ENCODE measurements around the gene MAPK4.
"Not testable (repeated sequence)": the region's sequence is repeated elsewhere in the genome, so short reads cannot be mapped to it uniquely, and the experiment has no call there.

Gene MAPK4

DNA sequence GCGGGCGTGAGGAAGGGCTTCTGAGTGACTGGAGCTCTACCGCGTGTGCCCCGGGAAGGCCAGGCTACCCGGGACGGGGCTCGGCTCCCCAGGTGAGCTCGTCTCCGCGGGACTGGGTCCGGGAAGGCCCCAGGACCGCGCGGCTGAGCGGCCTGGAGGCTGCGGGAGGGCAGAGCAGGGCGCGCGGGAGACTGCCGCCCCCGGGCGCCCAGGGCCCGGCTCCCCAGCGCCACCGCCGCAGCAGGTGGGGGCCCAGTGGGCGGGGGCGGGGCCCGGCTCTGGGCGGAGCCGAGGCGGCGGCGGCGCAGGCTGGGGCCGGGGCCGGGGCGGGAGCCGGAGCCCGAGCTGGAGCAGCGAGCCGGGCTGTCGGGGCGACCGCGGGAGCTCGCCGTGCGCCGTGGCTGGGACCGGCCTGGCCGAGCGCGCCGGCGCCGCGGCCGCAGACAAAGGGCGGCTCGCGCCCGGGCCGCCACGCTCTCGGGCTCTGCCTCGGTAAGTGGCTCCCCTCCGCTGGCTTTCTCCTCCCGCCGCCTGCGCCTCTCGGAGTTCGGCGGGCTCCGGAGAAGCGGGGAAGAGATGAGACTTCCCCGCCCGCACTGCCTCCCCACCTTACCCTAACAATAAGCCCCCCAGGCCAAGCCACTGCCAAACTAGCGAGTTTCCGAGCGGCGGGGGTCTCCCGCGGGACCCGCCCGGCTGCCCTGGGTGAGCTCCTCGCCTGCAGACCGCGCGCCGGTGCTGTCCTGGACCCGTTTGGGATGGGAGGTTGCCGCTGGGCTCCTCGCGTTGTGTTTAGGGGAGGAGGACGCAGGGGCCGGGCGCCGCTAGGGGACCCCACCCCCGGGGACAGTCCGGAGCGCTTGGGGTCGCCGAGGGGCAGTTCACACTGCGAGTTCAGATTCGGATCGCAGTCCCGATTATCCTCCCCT lies at the start of gene MAPK4:
MAPK4 (plus strand) TSS at position 336 of the 929 bp plus-strand sequence. CDS start 103,872 bp downstream, outside the sequence.
- DNase-seq (ENCODE audit: low spot score): peak; percentile 68

DNA sequence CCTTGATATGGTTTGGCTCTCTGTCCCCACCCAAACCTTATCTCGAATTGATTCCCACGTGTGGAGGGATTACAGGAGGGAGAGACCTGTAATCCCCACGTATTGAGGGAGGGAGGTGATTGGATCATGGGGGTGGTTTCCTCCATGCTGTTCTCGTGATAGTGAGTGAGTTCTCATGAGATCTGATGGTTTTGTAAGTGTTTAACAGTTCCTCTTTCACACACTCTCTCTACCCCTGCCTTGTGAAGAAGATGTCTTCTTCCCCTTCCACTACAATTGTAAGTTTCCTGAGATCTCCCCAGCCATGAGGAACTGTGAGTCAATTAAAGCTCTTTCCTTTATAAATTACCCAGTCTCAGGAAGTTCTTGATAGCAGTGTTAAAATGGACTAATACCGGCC lies 42.6 kb upstream of the MAPK4 start:
- DNase-seq (ENCODE audit: low spot score): not testable (repeated sequence)

DNA sequence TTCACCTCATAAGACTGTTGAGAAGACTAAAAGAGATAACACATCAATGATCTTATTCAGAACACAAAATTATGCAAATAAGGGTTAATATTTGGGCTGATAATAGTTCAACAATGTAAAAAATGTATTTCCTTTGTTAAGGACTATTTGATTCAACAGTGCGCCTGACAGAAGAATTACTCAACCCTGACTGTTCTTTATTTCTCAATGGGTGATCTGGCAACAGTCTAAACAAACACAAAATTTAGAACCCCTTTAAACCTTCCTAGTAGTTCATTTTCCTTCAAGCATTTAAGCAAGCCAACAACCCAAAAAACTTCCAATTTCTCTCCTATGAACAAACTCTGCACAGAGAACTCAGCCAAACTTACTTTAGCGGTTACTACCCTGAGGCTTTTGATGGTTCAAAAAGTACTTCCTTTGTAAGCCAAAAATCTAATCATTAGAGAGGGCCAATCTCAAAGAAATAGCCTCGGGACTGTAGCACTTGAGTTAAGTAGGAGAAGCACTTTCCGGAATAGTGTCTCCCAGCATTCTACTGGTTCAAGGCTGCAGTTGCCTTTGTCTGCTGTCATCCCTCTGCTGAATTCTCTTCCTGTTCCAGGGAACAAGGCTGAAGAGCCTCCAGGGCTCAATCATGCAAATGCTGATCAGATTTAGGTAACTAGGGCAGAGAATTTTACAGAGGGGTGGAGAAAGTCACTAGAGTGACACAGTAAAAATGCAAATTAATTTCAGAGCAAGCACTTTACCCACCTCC lies 40.9 kb upstream of the MAPK4 start:
- no peak for DNase-seq (ENCODE audit: low spot score)

GRCh38 chr18:50523165-50523564 lies 36.7 kb upstream of the MAPK4 start:
- no peak for DNase-seq (ENCODE audit: low spot score)

DNA sequence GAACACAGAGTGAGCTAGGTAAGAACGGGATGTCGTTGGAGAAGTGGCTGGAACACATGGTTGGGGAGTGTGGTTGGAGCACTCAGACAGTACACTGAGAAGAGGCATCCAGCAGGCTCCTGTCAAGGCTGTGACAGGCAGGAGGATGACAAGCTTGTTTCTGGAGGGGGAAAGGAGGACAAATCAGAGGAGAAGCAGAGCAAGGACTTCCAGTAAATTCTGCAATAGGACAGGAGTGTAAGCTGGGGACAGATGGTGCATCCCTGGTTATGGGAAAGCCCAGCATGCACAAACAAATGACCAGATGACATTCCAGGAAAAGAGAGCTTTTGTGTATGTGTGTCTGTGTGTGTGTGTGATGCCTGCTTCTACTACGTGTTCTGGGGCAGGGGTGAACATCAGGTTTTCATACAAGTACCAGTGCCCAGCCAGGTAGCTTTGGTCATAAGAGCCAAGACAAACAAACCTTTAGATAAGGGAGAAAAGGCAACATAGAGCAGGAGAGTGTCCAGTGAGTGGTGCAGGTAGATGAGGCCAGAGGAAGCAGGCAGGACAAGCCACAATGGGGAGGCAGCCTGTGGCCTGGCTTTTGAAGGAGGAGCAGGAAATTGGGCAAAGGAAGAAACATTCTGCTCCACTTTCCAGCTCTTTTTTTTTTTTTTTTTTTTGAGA lies 32.1 kb upstream of the MAPK4 start:
- DNase-seq (ENCODE audit: low spot score): no peak

- DNase-seq (ENCODE audit: low spot score): no peak
Measured at GRCh38 chr18:50528806-50529205, 31.1 kb upstream of the MAPK4 start.

DNA sequence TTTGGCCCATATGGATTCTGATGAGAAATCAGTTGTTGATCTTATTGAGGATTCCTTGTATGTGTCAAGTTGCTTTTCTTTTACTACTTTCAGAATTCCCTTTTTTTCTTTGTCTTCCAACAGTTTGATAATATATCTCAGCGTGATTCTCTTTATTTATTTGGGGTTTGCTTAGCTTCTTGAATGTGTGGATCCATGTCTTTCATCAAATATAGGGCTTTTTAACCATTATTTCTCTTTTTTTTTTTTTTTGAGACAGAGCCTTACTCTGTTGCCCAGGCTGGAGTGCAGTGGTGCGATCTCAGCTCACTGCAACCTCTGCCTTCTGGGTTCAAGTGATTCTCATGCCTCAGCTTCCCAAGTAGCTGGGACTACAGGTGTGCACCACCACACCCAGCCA lies 26.1 kb upstream of the MAPK4 start:
- DNase-seq (ENCODE audit: low spot score): not testable (repeated sequence)

DNA sequence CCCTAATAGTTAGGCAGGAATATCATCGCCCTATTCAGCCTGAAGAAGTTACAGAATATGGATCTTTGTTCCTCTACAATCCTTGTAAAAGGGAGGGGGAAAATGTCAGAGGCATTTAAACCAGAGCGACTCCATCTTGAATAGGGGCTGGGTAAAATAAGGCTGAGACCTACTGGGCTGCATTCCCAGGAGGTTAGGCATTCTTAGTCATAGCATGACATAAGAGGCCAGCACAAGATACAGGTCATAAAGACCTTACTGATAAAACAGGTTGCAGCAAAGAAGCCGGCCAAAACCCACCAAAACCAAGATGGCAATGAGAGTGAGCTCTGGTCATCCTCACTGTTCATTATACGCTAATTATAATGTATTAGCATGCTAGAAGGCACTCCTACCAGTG lies 15.4 kb upstream of the MAPK4 start:
- not testable (repeated sequence) for DNase-seq (ENCODE audit: low spot score)

- no peak for DNase-seq (ENCODE audit: low spot score)
Measured at GRCh38 chr18:50545936-50546335, 14.0 kb upstream of the MAPK4 start.

DNA sequence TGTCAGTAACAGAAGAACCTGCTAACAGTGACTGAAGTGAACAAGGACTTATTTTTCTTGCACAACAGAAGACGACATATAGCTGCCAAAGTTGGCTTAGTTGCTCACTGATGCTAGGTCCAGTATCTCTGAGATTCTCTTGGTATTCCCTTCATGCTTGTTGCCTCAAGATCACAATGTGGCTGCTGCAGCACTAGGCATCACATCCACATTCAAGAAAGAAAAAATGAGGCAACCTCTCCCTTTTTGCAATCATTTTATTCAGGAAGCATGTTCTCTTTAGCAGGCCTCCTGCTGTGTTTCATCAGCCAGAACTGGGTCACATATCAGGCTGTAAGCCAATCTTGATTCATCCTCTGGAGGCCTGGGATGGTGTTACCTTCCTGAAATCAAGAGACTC lies 11.7 kb upstream of the MAPK4 start:
- no peak for DNase-seq (ENCODE audit: low spot score)

DNA sequence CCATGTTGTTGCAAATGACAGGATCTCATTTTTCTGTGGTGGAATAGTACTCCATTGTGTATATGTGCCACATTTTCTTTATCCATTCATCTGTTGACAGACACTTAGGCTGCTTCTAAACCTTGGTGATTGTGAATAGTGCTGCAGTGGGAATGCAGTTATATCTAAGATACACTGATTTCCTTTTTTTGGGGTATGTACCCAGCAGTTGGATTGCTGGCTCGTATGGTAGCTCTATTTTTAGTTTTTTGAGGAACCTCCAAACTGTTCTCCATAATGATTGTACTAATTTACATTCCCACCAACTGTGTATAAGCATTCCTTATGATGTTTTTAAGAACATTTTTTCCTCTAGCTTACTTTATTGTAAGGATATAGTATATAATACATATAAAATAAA lies 8.2 kb upstream of the MAPK4 start:
- not testable (repeated sequence) for DNase-seq (ENCODE audit: low spot score)

- DNase-seq (ENCODE audit: low spot score): no peak
Measured at GRCh38 chr18:50558157-50558556, 1.7 kb upstream of the MAPK4 start.

DNA sequence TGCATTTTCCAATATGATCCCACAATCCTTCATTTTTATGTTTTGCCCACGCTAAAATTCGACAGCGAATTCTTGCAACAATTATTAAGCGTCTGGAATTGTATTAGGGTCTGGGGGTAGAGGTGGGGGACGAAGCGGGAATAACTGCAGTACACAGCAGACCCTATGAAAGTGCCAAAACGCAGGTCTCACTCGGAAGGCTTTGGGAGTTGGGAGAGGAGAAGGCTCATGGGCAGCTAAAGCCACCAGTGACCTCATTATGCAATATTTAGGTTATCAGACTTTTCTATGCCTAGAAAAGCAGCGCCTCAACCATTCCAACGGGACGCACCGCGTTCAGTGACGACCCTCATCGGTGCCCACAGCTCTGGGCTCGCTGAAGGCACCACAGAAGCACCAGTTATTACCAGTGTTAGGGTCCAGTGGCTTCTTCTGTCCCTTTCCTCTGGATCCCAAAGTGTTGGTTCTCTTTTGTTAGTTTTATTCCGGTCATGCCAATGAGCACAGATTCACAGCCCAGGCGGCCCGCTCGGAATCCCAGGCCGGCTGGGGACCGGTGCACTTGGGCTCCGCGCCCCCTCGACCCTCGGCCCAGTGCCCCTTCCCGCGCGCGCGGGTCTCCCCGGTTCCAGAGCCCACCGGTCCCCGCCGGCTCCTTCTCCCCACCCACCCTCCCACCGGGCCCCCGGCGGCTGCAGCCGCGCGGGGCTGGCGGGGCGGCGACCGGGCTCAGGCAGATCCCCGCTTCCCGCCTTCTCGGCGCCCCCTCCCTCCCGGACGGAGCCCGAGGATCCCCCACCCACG lies 737 bp upstream of the MAPK4 start:
- DNase-seq (ENCODE audit: low spot score): no peak

DNA sequence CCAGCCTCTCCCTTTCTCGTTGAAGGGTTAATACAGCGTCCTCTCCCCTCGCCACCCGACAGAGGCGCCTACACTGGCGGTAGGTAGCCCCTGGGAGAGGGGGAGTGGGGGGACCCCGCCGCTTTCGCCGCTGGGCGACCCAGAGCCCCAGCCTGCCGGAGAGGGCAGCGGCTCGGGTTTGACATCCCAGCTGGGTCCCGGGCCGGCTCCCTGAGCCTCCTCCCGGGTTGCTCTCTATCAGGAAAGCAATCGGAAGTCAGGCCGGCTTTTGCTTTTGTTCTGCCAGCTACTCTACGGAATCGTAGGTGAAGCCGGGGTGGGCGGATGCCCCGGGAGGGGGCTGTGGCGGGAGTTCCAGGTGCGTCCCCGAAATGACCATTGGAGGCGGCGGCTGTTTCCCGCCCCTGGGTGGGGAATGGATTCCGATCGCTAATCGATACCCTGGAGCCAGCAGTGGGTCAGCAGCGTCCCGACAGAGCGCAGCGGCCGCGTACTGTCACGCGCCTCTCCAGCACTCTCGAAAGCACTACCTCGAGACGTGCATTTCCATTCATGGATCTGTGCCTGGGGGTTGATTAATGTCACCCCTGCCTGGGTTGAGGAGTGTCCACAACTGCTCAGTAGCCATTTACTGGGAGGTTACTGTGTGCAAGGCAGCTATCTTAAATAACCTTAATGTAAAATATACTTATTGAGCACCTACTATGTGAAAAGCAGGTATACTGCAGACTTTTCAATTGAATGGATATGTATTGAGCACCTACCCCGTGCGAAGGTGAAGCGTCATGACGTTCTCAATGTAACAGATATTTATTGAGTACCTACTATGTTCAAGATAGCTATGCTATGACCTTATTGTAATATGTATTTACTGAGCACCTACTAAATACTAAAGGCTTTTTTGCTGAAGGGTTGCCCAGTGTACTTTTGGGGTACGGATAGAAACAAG lies 1.1 kb downstream of the MAPK4 start:
- DNase-seq (ENCODE audit: low spot score): peak; percentile 13

GRCh38 chr18:50562258-50562657 lies 2.4 kb downstream of the MAPK4 start:
- DNase-seq (ENCODE audit: low spot score): not testable (repeated sequence)

GRCh38 chr18:50562686-50563085 lies 2.8 kb downstream of the MAPK4 start:
- no peak for DNase-seq (ENCODE audit: low spot score)

DNA sequence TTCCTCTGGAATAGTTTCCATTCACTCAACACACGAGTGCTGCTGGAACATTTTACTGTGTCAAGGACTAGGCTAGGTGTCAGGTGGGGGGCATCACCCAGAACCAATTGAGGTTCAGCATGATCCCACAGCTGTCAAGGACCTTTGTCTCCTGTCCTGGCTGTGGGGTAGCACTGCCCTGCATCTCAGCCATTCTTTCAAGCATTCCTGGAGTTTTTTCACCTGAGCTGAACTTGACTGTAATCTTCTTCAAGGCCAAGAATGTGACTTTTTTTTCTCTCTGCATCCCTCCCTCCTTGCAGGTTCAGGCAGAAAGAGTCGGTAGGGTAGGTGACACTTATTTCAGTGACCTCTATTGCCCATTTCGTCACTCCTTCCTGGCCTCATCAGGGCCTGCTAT lies 3.5 kb downstream of the MAPK4 start:
- no peak for DNase-seq (ENCODE audit: low spot score)

GRCh38 chr18:50569930-50570329 lies 10.0 kb downstream of the MAPK4 start:
- DNase-seq (ENCODE audit: low spot score): no peak

- DNase-seq (ENCODE audit: low spot score): no peak
Measured at GRCh38 chr18:50571606-50572005, 11.7 kb downstream of the MAPK4 start.

DNA sequence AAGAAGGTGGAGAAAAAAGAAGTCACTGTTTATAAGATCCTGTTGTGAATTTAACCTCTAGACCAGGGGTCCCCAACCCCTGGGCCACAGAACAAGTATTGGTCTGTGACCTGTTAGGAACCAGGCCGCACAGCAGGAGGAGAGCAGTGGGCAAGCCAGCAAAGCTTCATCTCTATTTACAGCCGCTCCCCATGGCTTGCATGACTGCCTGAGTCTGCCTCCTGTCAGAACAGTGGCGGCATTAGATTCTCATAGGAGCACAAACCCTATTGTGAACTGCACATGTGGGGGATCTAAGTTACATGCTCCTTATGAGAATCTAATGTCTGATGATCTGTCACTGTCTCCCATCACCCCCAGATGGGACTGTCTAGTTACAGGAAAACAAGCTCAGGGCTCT lies 13.3 kb downstream of the MAPK4 start:
- DNase-seq (ENCODE audit: low spot score): not testable (repeated sequence)

GRCh38 chr18:50573679-50574078 lies 13.8 kb downstream of the MAPK4 start:
- DNase-seq (ENCODE audit: low spot score): no peak
